GM18502 (cell line): ENCODE measurements around the gene PPP1R3A.

ENCODE experiments used
- ATAC-seq: cut with Tn5 transposase; IDR thresholded peaks from one replicate; pipeline ENCODE4 v1.9.1; 2021; ENCODE audit warnings: mild to moderate bottlenecking; ENCODE audit not compliant: unreplicated experiment, poor library complexity

The PPP1R3A gene

DNA sequence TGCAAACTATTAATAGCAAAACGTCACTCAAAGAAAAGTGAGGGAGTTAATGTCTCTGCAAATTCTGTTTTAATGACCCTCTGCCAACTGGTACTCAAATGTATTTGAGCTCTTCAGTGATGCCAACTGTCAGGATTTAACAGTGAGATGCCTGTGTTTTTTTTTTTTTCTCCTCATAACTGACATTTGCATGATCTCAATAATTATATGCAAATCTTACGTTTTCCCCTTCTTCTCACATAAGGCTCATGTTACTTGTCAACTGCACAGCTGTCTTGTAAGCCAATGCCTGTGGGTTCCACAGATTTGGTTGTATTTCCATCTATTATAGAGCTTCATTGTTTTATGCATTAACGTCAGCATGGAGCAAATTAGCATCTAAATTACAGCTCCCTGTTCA, 38.2 kb downstream of the PPP1R3A start:
- no peak for ATAC-seq

DNA sequence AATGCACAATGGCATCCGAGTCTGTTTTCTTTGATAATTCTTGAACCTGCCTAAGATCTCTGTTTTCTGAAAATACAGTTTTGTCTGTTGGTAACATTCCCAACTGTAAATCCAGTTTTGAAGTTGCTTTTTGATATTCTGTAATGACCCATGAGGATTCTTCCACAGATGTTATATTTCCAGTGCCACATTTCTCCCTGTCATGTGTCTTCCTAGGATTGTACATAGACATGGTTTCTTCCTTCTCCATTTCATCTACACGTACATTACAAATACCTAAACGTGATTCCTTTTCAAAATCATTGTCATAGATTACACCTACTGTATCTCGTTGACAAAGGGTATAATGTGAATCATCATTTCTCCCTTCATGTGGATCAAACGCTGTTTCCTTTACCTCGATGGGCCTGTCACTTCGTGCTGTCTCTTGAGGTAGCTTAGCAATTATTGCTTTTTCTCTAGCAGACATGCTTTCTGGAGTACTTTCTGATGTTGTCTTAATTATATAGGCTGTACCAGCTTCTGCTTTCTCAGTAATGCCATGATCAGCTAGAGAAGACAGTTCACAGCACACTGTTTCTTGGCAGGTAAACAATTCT, 40.3 kb downstream of the PPP1R3A start:
- ATAC-seq, result no peak

DNA sequence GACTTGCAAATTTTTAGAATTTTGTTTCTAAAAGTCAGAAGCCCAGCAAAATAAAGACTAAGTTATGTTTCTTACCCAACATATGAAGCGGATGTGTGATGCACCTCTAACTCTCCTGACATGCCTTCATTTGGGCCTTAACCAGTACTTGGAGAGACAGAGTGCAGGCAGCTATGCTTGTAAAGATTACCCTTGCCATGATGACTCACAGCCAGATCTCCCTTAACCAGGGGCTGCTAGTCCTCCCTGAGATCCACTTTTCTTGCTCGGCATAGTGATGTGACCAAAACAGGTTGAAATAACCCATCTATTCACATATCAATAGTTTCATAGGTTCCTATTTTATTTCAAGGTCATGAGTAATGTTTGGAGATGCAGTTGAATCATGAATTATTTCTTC, 43.6 kb downstream of the PPP1R3A start:
- no peak for ATAC-seq

DNA sequence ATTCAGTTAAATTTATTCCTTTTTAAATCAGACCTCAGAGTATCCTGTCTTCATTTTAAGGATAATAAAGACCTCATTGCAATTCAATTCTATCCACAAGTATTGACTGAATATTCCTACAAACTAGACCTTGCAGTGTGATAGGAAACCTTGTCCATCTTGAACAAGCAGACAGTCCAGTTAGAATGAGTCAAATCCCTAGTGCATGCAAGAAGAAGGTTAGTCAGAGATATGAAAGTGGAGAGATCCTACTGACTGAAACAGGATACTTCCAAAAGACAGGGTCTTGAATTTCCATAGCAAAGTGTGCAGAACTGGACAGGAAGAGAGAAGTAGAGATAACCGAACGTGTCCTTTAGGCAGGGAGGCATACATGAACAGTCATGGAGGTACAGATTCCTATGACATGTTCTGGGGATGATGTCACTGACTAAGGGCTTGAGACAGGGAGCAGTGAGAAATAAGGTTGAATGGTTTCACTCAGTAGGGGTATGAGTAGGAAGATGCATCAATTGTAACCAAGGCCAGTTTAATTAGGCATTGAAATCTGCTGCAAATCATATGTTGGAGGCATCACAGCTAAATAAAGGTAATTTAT, 45.2 kb downstream of the PPP1R3A start:
- ATAC-seq, result no peak

DNA sequence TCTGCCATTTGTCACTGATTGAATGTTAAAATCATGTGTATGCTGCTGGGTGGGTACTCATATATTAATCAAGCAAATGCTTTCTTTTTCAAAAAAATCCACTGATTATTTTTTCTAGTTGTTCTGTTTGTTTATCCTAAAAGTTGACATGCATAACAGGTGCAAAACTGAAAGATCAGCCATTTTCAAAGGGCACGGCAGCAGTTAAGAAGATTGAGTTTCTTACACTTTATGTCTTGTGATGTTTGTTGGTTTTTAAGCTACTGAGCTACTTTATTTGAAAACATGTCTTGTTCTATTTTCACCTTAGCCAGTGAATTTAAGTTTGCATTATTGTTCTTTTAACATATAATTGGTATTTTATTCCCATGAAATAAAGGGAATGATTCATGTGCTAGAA, 45.8 kb downstream of the PPP1R3A start:
- no peak for ATAC-seq

DNA sequence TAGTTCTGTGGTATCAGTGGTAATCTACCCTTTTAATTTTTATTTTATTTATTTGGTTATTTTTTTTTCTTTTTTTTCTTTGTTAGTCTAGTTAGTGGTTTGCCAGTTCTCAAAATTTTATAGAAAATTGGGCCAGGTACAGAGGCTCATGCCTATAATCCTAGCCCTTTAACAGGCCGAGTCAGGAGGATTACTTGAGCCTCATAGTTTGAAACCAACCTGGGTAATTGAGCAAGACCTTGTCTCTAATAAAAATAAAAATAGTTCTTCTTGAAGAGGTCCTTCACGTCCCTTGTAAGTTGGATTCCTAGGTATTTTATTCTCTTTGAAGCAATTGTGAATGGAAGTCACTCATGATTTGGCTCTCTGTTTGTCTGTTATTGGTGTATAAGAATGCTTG, 51.5 kb downstream of the PPP1R3A start:
- no peak for ATAC-seq

DNA sequence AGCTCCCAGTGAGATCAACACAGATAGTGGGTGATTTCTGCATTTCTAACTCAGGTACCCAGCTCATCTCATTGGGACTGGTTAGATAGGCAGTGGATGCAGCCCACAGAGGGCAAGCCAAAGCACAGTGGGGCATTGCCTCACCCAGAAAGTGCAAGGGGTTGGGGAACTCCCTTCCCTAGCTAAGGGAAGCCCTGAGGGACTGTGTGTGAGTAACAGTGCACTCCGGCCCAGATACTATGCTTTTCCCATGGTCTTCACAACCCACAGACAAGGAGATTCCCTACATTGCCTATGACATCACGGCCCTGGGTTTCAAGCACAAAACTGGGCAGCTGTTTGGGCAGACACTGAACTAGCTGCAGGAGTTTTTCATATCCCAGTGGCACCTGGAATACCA, 62.8 kb downstream of the PPP1R3A start:
- ATAC-seq, result no peak

DNA sequence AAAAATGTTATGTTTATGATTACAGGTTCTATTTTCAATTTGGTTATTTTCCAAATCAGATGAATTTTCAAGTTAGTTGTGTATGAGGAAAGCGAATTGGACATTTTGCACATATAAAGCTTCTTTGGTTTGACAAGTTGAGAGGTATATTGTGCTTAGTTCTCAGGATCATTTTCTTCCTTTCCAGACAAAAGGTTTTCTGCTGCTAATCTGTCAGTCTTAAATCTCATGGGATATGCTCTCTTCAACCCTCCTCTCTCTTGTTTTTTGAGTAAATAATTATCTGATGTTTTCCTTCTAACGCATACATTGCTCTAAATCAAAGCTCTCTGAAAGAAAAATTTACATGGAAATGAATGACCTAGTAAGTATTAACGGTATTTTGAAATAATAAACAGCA, 77.9 kb downstream of the PPP1R3A start:
- no peak for ATAC-seq

DNA sequence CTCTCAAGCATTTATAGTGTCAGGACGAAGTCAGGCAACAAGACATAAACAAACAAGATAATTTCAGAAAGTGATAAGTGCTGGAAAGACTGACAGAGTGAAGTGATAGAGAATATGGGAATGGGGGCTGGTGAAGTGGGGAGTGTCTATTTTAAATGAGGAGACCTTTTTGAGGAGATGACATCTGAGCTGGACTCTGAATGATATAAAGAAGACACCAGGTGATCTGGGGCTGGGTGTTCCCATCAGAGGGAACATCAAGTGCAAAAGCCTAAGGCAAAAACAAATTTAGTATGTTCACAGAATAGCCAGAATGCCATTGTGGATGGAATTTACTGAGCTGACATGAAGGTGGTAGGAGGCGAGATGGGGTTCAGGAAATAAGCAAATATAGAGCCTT, 83.4 kb downstream of the PPP1R3A start:
- ATAC-seq, result no peak

DNA sequence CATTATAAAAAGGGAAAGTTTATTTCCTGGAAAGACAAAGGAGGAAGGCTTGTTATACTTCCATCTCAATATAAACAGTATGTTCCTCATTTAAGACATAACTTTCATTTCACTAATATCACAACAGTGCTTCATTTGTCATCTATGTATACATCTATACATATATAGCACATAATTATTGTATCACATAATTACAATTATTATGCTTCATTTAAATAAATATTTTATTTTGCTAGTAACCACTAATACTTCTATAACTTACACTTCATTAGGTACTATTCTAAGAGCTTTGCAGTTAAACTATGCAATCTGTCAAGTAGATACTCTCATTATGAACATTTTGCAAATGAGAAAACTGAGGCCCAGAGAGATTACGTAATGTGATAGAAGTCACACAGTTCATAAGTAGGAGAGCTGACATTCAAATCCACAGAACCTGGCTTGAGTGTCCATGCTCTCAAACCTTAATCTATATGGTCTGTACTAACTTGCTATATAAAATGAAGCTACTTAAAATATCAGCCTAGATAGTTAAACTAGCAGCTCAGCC, 86.5 kb downstream of the PPP1R3A start:
- ATAC-seq, result no peak

DNA sequence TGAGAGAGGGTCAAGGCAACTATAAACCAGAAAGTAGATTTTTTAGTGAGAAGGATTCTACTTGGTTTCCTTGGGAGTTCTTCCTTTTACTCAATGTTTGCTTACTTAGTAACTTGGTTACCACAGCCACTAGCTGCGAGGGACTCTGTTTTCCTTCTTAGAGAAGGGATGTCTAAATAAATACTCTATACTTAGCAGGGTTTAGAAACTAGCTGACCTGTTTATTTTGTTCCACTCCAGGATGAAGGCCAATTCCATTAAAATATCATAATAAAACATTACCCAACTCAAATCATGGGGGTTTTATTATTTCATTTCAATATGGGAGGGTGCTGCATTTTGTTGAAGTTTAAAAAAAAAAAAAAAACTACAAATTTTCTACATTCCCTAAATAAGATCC, 87.3 kb downstream of the PPP1R3A start:
- ATAC-seq, result no peak

DNA sequence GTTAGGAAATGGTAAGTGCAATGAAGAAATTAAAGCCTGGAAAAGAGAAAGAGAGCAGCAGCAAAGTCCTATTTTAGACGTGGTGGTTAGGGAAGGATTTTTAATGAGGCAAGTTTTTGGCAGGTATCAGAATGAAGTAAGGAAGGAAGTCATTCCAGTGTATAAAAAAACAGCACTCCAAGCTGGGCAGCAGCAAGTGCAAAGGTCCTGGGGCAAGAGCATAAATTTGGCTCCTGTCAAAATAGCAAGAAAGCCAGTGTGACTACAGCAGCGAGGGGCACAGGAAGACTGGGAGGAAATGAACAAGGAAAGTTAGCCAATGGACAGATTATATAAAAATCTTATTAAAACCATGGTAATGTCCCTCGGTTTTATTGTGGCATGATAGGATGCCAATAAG, 90.2 kb downstream of the PPP1R3A start:
- no peak for ATAC-seq
